PFSK-1 (cell line): ENCODE data around the gene DTX4.

Experiments used
- REST ChIP-seq, 2 experiments: IDR thresholded peaks; 2 replicates each; pipeline versions ENCODE4 v1.6.1 to v1.8.0; 2011 to 2012; ENCODE audit warnings: low read depth in 2 of 2, low read length in 2 of 2, control low read depth in 1 of 2, inconsistent platforms in 1 of 2, mild to moderate bottlenecking in 1 of 2, moderate library complexity in 1 of 2; ENCODE audit not compliant: insufficient read depth in 1 of 2
- SIN3A ChIP-seq: IDR thresholded peaks from 2 replicates; pipeline ENCODE4 v1.6.1; 2012; ENCODE audit warnings: mild to moderate bottlenecking, low read length, moderate library complexity, borderline replicate concordance; ENCODE audit not compliant: insufficient read depth
- TAF1 ChIP-seq: IDR thresholded peaks from 2 replicates; pipeline ENCODE4 v1.6.1; 2012; ENCODE audit warnings: low read length, control low read depth, borderline replicate concordance; ENCODE audit not compliant: insufficient read depth

- TF ChIP-seq TAF1 = no peak
- TF ChIP-seq REST (IDR thresholded peaks at IDR 0.05; ENCODE audit: insufficient read depth in 1 of 2, low read depth in 2 of 2, low read length in 2 of 2) = no peak
- TF ChIP-seq SIN3A = no peak
Measured at GRCh38 chr11:59184691-59185339, 12.9 kb downstream of the DTX4 start.
